ENCODE measurements around the gene SMOC1. TPM values are rescaled to one million over a fixed set of nuclear protein-coding genes. Genes with fewer than 3 reads are reported as not detected.

Gene SMOC1
- total RNA-seq, 1 experiment from 2014 or later = 0.68 TPM

GRCh38 chr14:69913686-69914085, 34.5 kb downstream of the SMOC1 start:
- TF ChIP-seq, protein P1, sequence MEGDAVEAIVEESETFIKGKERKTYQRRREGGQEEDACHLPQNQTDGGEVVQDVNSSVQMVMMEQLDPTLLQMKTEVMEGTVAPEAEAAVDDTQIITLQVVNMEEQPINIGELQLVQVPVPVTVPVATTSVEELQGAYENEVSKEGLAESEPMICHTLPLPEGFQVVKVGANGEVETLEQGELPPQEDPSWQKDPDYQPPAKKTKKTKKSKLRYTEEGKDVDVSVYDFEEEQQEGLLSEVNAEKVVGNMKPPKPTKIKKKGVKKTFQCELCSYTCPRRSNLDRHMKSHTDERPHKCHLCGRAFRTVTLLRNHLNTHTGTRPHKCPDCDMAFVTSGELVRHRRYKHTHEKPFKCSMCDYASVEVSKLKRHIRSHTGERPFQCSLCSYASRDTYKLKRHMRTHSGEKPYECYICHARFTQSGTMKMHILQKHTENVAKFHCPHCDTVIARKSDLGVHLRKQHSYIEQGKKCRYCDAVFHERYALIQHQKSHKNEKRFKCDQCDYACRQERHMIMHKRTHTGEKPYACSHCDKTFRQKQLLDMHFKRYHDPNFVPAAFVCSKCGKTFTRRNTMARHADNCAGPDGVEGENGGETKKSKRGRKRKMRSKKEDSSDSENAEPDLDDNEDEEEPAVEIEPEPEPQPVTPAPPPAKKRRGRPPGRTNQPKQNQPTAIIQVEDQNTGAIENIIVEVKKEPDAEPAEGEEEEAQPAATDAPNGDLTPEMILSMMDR (conservative IDR thresholded peaks at IDR 0.05) = no peak
- no peaks in the 10 kb centered on the region for H4K20me1 ChIP-seq (ENCODE audit: control insufficient read depth, insufficient read depth, insufficient read length)
- no CpG with 5 or more reads among the region's 1 CpG for WGBS (ENCODE audit: extremely low coverage, insufficient read length, low lambda C conversion rate)

More at GRCh38 chr14:69913686-69914085, 34.5 kb downstream of the SMOC1 start:
- H3K23me2 ChIP-seq (ENCODE audit: insufficient read length, low read depth, low read length, poor library complexity, severe bottlenecking) = no peaks in the 10 kb centered on the region
- H3K27me3 Mint-ChIP-seq (ENCODE audit: low read depth) = peaks cover 8% of the 10 kb centered on the region
- H2AFZ ChIP-seq (ENCODE audit: low read length) = no peak overlapping the region
- no peak for DNase-seq
- H2BK15ac ChIP-seq (ENCODE audit: low read depth, low read length) = no peak overlapping the region
- no peak overlapping the region for H3K23ac ChIP-seq (ENCODE audit: insufficient read length, low read depth, low read length)
- no peak overlapping the region for H3K4me3 Mint-ChIP-seq
- no peaks in the 10 kb centered on the region for H3K9me3 Mint-ChIP-seq
- no peak overlapping the region for H2BK12ac ChIP-seq (ENCODE audit: insufficient read length, low read depth, low read length)
- H3K79me2 ChIP-seq (ENCODE audit: insufficient read depth, low read length) = no peaks in the 10 kb centered on the region
- no peaks in the 10 kb centered on the region for H3K36me3 Mint-ChIP-seq (ENCODE audit: insufficient read depth in 1 of 3, low read depth in 3 of 3)
- H4K91ac ChIP-seq (ENCODE audit: insufficient read length, low read depth, low read length) = no peak overlapping the region
- no peak overlapping the region for H3K14ac ChIP-seq (ENCODE audit: insufficient read depth, low read length)
- H3K27ac Mint-ChIP-seq = no peak overlapping the region
- H3K9ac ChIP-seq (ENCODE audit: extremely low read depth, insufficient read length, low read length) = no peak overlapping the region
- H3K27ac ChIP-seq (ENCODE audit: insufficient read length, low read depth, low read length) = no peak overlapping the region
- H2AK5ac ChIP-seq (ENCODE audit: insufficient read length, low read length) = no peak overlapping the region
- H3K4me1 Mint-ChIP-seq = peaks cover 13 to 16% of the 10 kb centered on the region in 2 experiments
- H4K8ac ChIP-seq (replicated peaks; ENCODE audit: insufficient read length, low read depth, low read length) = no peak overlapping the region
- no peak overlapping the region for H4K5ac ChIP-seq (ENCODE audit: insufficient read length, low read depth, low read length)
- no peak overlapping the region for H3K4ac ChIP-seq (ENCODE audit: low read depth, low read length)
- H3K79me1 ChIP-seq (ENCODE audit: insufficient read depth, low read depth, low read length, poor library complexity, severe bottlenecking) = no peaks in the 10 kb centered on the region
- H3K27me3 ChIP-seq (ENCODE audit: insufficient read depth, low read length) = no peaks in the 10 kb centered on the region
- H2BK120ac ChIP-seq (ENCODE audit: low read depth, low read length, poor library complexity, severe bottlenecking) = no peak overlapping the region
- H3K18ac ChIP-seq (ENCODE audit: insufficient read length, low read depth, low read length) = no peak overlapping the region
- H2BK20ac ChIP-seq (ENCODE audit: low read depth, low read length, poor library complexity, severe bottlenecking) = no peak overlapping the region
- no peaks in the 10 kb centered on the region for H3K9me3 ChIP-seq (ENCODE audit: control insufficient read depth, low read depth, low read length)
- H3K56ac ChIP-seq (ENCODE audit: insufficient read length, low read depth, low read length) = no peak overlapping the region
- H3T11ph ChIP-seq (ENCODE audit: low read length) = no peak overlapping the region
- no peak overlapping the region for H3K4me2 ChIP-seq (ENCODE audit: insufficient read depth, insufficient read length, low read length)
- H2BK5ac ChIP-seq (ENCODE audit: insufficient read length, low read length) = no peak overlapping the region
- no peaks in the 10 kb centered on the region for H3K4me1 ChIP-seq (ENCODE audit: insufficient read depth, low read length)

All from H9 (cell line).